ENCODE data around the gene NT5DC4. TPM values are rescaled to one million over a fixed set of nuclear protein-coding genes. Genes with fewer than 3 reads are reported as not detected.

Gene NT5DC4
- total RNA-seq, 2 donors from 2014 or later = not detected

- Histone ChIP-seq H3K36me3 (ENCODE audit: control insufficient read depth, insufficient read depth, low read length) (no peaks in the 10 kb centered on the region), H3K4me1 (ENCODE audit: control insufficient read depth, insufficient read depth, low read length) (no peaks in the 10 kb centered on the region), H3K27ac (ENCODE audit: low read depth, low read length) (no peak overlapping the region), H3K27me3 (ENCODE audit: control insufficient read depth, insufficient read depth, low read length, poor library complexity, severe bottlenecking) (no peaks in the 10 kb centered on the region), H3K9me3 (ENCODE audit: control insufficient read depth, low read length) (peaks cover 4% of the 10 kb centered on the region), H3K4me3 (ENCODE audit: low read length) (no peak overlapping the region), H3K9ac (ENCODE audit: extremely low read depth, low read length, poor library complexity, severe bottlenecking) (no peak overlapping the region)
- H3K9me3 Mint-ChIP-seq = peaks cover under 1% of the 10 kb centered on the region
- no peaks in the 10 kb centered on the region for H3K27me3 Mint-ChIP-seq (ENCODE audit: insufficient read depth)
- TF ChIP-seq CTCF (conservative IDR thresholded peaks at IDR 0.05) = no peak
- H3K4me1 Mint-ChIP-seq = no peaks in the 10 kb centered on the region
- peaks cover 3% of the 10 kb centered on the region for H3K36me3 Mint-ChIP-seq (ENCODE audit: low read depth)
- WGBS, 2 experiments (ENCODE audit: insufficient coverage in 1 of 2, insufficient read length in 1 of 2) = 87 to 100% methylated on average over 2 of the region's 2 CpGs
- no peak overlapping the region for H3K27ac Mint-ChIP-seq
- no peak for DNase-seq
- H3K4me3 Mint-ChIP-seq = no peak overlapping the region
Observed at GRCh38 chr2:112772911-112773475, 52.2 kb downstream of the NT5DC4 start.

- Mint-ChIP-seq H3K9me3 (no peaks in the 10 kb centered on the region), H3K4me3 (no peak overlapping the region)
Observed at GRCh38 chr2:112773556-112773955, 52.7 kb downstream of the NT5DC4 start.

GRCh38 chr2:112774536-112775285, 53.9 kb downstream of the NT5DC4 start:
- TF ChIP-seq CTCF (conservative IDR thresholded peaks at IDR 0.05) = no peak
- Mint-ChIP-seq H3K4me1 (no peaks in the 10 kb centered on the region), H3K27me3 (ENCODE audit: insufficient read depth) (no peaks in the 10 kb centered on the region), H3K36me3 (ENCODE audit: low read depth) (peaks cover 3% of the 10 kb centered on the region), H3K4me3 (no peak overlapping the region), H3K9me3 (no peaks in the 10 kb centered on the region), H3K27ac (no peak overlapping the region)
- H3K9me3 ChIP-seq (ENCODE audit: control insufficient read depth, low read length) = no peaks in the 10 kb centered on the region
- DNase-seq = no peak
- H3K9ac ChIP-seq (ENCODE audit: extremely low read depth, low read length, poor library complexity, severe bottlenecking) = no peak overlapping the region
- H3K4me1 ChIP-seq (ENCODE audit: control insufficient read depth, insufficient read depth, low read length) = no peaks in the 10 kb centered on the region
- no peaks in the 10 kb centered on the region for H3K27me3 ChIP-seq (ENCODE audit: control insufficient read depth, insufficient read depth, low read length, poor library complexity, severe bottlenecking)
- no peaks in the 10 kb centered on the region for H3K36me3 ChIP-seq (ENCODE audit: control insufficient read depth, insufficient read depth, low read length)
- WGBS, 2 experiments (ENCODE audit: insufficient coverage in 1 of 2, insufficient read length in 1 of 2) = 89 to 96% methylated on average over 2 to 3 of the region's 3 CpGs
- no peak overlapping the region for H3K27ac ChIP-seq (ENCODE audit: low read depth, low read length)
- H3K4me3 ChIP-seq (ENCODE audit: low read length) = no peak overlapping the region

More at GRCh38 chr2:112773556-112773955, 52.7 kb downstream of the NT5DC4 start:
- no peaks in the 10 kb centered on the region for H3K4me1 Mint-ChIP-seq
- no peak for TF ChIP-seq CTCF (conservative IDR thresholded peaks at IDR 0.05)
- H3K36me3 Mint-ChIP-seq (ENCODE audit: low read depth) = peaks cover 3% of the 10 kb centered on the region
- H3K27ac Mint-ChIP-seq = no peak overlapping the region
- no peak for DNase-seq
- no peaks in the 10 kb centered on the region for H3K27me3 ChIP-seq (ENCODE audit: control insufficient read depth, insufficient read depth, low read length, poor library complexity, severe bottlenecking)
- no peaks in the 10 kb centered on the region for H3K36me3 ChIP-seq (ENCODE audit: control insufficient read depth, insufficient read depth, low read length)
- no peak overlapping the region for H3K4me3 ChIP-seq (ENCODE audit: low read length)
- H3K4me1 ChIP-seq (ENCODE audit: control insufficient read depth, insufficient read depth, low read length) = no peaks in the 10 kb centered on the region
- H3K27ac ChIP-seq (ENCODE audit: low read depth, low read length) = no peak overlapping the region
- H3K9ac ChIP-seq (ENCODE audit: extremely low read depth, low read length, poor library complexity, severe bottlenecking) = no peak overlapping the region
- H3K9me3 ChIP-seq (ENCODE audit: control insufficient read depth, low read length) = no peaks in the 10 kb centered on the region
- no peaks in the 10 kb centered on the region for H3K27me3 Mint-ChIP-seq (ENCODE audit: insufficient read depth)
- WGBS, 2 experiments (ENCODE audit: insufficient coverage in 1 of 2, insufficient read length in 1 of 2) = 89% methylated on average over 2 of the region's 2 CpGs; no CpG with 5 or more reads in 1 of the 2 experiments
